ENCODE data around the gene IGIP.

DNA sequence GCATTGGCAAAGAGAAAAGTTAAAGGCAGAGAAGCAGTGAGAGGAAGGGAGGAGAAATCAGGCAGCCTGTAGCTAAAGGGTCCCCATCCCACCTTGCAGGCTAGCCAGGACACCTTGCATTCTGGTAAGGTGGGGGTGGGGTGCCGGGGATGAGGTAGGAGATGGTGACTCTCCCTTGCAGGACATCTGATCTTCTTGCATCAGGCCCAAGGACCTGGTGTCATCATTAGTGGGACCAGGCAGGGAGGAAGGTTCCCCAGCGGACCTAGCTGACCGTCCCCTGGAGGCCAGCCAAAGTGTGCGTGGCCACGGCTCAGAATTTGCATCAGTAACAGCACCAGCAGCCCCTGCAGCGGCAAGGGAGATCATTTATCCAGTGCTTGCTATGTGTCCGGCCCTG, 27.5 kb downstream of the IGIP start:
- TF ChIP-seq, protein P1, sequence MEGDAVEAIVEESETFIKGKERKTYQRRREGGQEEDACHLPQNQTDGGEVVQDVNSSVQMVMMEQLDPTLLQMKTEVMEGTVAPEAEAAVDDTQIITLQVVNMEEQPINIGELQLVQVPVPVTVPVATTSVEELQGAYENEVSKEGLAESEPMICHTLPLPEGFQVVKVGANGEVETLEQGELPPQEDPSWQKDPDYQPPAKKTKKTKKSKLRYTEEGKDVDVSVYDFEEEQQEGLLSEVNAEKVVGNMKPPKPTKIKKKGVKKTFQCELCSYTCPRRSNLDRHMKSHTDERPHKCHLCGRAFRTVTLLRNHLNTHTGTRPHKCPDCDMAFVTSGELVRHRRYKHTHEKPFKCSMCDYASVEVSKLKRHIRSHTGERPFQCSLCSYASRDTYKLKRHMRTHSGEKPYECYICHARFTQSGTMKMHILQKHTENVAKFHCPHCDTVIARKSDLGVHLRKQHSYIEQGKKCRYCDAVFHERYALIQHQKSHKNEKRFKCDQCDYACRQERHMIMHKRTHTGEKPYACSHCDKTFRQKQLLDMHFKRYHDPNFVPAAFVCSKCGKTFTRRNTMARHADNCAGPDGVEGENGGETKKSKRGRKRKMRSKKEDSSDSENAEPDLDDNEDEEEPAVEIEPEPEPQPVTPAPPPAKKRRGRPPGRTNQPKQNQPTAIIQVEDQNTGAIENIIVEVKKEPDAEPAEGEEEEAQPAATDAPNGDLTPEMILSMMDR (IDR thresholded peaks at IDR 0.05; ENCODE audit: insufficient read depth, low read length): no peak
- TF ChIP-seq POLR2AphosphoS5 (IDR thresholded peaks at IDR 0.05; ENCODE audit: low read depth): no peak
- no peak for TF ChIP-seq GABPA (IDR thresholded peaks at IDR 0.05; ENCODE audit: low read depth)
- TF ChIP-seq, protein P2, sequence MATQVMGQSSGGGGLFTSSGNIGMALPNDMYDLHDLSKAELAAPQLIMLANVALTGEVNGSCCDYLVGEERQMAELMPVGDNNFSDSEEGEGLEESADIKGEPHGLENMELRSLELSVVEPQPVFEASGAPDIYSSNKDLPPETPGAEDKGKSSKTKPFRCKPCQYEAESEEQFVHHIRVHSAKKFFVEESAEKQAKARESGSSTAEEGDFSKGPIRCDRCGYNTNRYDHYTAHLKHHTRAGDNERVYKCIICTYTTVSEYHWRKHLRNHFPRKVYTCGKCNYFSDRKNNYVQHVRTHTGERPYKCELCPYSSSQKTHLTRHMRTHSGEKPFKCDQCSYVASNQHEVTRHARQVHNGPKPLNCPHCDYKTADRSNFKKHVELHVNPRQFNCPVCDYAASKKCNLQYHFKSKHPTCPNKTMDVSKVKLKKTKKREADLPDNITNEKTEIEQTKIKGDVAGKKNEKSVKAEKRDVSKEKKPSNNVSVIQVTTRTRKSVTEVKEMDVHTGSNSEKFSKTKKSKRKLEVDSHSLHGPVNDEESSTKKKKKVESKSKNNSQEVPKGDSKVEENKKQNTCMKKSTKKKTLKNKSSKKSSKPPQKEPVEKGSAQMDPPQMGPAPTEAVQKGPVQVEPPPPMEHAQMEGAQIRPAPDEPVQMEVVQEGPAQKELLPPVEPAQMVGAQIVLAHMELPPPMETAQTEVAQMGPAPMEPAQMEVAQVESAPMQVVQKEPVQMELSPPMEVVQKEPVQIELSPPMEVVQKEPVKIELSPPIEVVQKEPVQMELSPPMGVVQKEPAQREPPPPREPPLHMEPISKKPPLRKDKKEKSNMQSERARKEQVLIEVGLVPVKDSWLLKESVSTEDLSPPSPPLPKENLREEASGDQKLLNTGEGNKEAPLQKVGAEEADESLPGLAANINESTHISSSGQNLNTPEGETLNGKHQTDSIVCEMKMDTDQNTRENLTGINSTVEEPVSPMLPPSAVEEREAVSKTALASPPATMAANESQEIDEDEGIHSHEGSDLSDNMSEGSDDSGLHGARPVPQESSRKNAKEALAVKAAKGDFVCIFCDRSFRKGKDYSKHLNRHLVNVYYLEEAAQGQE (IDR thresholded peaks at IDR 0.05; ENCODE audit: insufficient replicate concordance, low read depth): no peak
- TF ChIP-seq SPI1 (IDR thresholded peaks at IDR 0.05; ENCODE audit: borderline replicate concordance, low read depth): no peak
